Prostate gland (tissue), 2 donors: ENCODE measurements around the gene GON7. TPM values are rescaled to one million over a fixed set of nuclear protein-coding genes. Genes with fewer than 3 reads are reported as not detected.
"Not testable (repeated sequence)": the region's sequence is repeated elsewhere in the genome, so short reads cannot be mapped to it uniquely, and the experiment has no call there.

Experiments used
- DNase-seq: peaks from one replicate; pipeline ENCODE4 v3.0.0-alpha.2; 2019; ENCODE audit warnings: low spot score
- H3K27ac ChIP-seq, 2 donors: fragments of 200-600 bp; sonication (generic); 2 replicates each; pipeline ENCODE4 v1.5.1; 2017 to 2019
- H3K27me3 ChIP-seq: fragments of 200-600 bp; sonication (generic); replicated peaks from 2 replicates; pipeline ENCODE4 v1.5.1; 2019; ENCODE audit not compliant: insufficient read depth
- H3K36me3 ChIP-seq, 2 donors: fragments of 200-600 bp; sonication (generic); 1 replicate in 1 of 2; 2 replicates in 1 of 2; pipeline versions ENCODE4 v1.5.1 to v1.8.1; 2017 to 2019
- H3K4me1 ChIP-seq: fragments of 200-600 bp; sonication (generic); replicated peaks from 2 replicates; pipeline ENCODE4 v1.5.1; 2019
- H3K4me3 ChIP-seq, 2 donors: fragments of 200-600 bp; sonication (generic); 2 replicates each; pipeline ENCODE4 v1.5.1; 2017 to 2019
- H3K9me3 ChIP-seq: fragments of 200-600 bp; sonication (generic); 2 replicates; pipeline ENCODE4 v1.5.1; 2017
- POLR2A ChIP-seq: fragments of 450-650 bp; IDR thresholded peaks from one replicate; pipeline ENCODE4 v1.6.1; 2016; ENCODE audit warnings: antibody characterized with exemption, mild to moderate bottlenecking
- POLR2AphosphoS5 ChIP-seq: sonication (generic); formaldehyde crosslinking; IDR thresholded peaks from one replicate; pipeline ENCODE4 v1.6.1; 2017; ENCODE audit warnings: antibody characterized with exemption
- WGBS: methylation state at CpG from one replicate; pipeline ENCODE4 v1.1.5; 2018; 5-methylcytosine and 5-hydroxymethylcytosine counted together
- intact Hi-C: fragments of 100-400 bp; cut with DNase I; formaldehyde crosslinking; loops from one replicate; pipeline ENCODE4 v1.14.2; 2022
- total RNA-seq, 2 donors: library from RNA; depleted of rRNA; stranded (reverse); fragments of >200 nt; gene quantifications; one replicate each; pipeline ENCODE4 v1.1.0, GENCODE V29; 2016
- TF ChIP-seq, protein P1 (sequence below), 4 experiments: fragments of 200-600 bp in 2 of 4; fragments of 450-650 bp in 2 of 4; sonication (generic) in 2 of 4; IDR thresholded peaks; 1 replicate in 3 of 4; 2 replicates in 1 of 4; pipeline ENCODE4 v1.5.1; 2016 to 2019; ENCODE audit warnings: antibody characterized with exemption in 4 of 4, mild to moderate bottlenecking in 2 of 4, moderate library complexity in 2 of 4

GON7 gene
- total RNA-seq, 2 donors from 2014 or later, result 8.7 to 17.4 TPM

DNA sequence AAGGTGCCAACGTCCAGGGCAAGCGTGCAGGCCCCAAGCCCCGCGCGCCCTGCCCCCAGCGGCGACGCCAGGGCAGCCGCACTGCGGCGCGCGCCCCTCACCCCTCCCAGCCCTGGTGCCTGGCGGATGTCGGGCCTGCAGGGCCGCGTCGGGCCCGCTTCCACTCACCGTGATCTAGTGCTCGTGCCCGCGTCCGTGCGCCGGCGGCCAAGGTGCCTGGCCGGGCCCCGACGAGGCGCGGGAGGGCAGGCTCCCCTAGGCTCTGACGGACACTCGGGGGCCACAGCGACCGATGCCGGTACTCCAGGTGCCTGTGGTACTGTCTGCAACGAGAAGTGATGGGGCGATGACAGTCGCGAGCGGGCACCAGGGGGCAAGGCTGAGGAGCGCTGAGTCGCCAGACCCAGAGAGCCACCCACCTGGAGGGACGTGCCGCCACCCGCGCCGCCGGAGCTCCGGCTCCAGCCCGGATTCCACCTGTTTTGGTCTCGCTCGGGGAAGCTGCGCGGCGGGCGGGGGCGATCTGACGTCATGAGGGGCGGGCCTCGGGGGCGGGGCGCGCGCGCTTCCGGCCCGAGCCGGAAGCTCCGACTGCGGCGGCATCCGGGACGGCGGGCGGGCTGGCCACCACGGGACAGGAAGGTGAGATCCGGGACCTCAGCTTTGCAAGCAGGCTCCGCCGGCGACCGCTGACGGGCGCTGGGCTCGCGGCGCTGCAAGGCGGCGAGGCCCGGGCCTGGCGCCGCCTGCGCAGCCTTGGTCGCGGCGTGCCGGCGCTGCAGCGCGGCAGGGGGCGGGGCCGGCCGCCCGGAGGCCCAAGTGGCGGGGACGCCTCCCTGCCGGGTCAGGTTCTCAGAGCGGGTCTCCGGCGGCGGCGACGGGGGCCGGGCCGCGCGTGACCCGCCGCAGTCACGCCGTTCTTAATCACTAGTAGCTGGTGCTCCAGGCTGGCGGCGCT, 22.2 kb downstream of the GON7 start, which contains the start of the genes LYSET and MOAP1:
LYSET (plus strand) TSS at position 927 of the 958 bp plus-strand sequence. CDS start 89 bp downstream, outside the sequence.
MOAP1 (minus strand) TSS at position 507 of the 958 bp plus-strand sequence. CDS start 655 bp downstream, outside the sequence.
- under 1% methylated on average over 69 of the region's 124 CpGs for WGBS
- peak; percentile 94 for TF ChIP-seq POLR2A
- peak; percentile 79 for TF ChIP-seq POLR2AphosphoS5
- TF ChIP-seq, protein P1, sequence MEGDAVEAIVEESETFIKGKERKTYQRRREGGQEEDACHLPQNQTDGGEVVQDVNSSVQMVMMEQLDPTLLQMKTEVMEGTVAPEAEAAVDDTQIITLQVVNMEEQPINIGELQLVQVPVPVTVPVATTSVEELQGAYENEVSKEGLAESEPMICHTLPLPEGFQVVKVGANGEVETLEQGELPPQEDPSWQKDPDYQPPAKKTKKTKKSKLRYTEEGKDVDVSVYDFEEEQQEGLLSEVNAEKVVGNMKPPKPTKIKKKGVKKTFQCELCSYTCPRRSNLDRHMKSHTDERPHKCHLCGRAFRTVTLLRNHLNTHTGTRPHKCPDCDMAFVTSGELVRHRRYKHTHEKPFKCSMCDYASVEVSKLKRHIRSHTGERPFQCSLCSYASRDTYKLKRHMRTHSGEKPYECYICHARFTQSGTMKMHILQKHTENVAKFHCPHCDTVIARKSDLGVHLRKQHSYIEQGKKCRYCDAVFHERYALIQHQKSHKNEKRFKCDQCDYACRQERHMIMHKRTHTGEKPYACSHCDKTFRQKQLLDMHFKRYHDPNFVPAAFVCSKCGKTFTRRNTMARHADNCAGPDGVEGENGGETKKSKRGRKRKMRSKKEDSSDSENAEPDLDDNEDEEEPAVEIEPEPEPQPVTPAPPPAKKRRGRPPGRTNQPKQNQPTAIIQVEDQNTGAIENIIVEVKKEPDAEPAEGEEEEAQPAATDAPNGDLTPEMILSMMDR (IDR thresholded peaks at IDR 0.05), result peak in 3 of 4 experiments; percentile 9 to 44 (median 28)
- Histone ChIP-seq H3K4me3 (peak within 1 kb of the TSS; percentile 85 to 92), H3K9me3 (no peaks in the 10 kb centered on the region), H3K27me3 (no peaks in the 10 kb centered on the region), H3K4me1 (peaks cover 5% of the 10 kb centered on the region), H3K36me3 (no peaks in the 10 kb centered on the region), H3K27ac (peak within 1 kb of the TSS; percentile 93 to 95)
- peak; percentile 84 for DNase-seq
- intact Hi-C loops, result loop anchor here (5.0 kb wide), 1 partner anchor 67 kb away; the partner anchor contains the start of gene ITPK1

DNA sequence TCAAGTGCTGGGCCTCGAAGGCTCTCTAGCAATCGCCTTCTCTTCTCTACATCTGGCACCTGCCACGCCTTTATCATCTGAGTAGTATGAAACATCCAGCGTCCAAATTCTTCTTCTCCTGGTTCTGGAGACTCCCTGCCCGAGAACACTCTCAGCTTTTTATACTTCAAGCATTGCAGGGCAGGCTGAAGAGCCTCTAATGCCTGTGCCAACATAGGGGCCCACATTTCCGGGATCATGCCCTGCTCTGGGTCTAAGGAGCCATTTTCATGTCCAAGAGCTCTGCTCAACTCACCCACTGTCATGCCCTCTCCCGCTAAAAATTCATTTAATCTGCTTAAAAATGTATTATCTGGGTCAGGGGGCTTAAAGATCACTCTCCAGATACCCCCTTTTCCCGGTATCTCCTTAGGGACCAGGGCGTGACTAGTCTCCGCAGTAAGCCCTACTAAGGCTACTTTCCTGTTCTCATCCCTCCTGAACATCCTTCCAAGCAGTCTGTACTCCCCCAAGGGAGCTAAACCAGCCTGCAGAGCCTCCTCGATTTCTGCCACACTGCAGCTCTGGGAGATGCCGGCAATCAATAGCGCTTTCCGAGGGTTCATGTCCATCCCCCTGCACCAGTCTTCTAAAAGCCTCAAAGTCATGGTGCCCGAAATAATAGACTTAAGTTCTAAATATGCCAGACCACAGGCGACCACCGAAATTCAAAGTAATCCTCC, 23.1 kb downstream of the GON7 start:
- Histone ChIP-seq H3K27me3 (no peaks in the 10 kb centered on the region), H3K27ac (peak overlapping the region; percentile 93 to 95), H3K4me3 (peak overlapping the region; percentile 85 to 92), H3K9me3 (no peaks in the 10 kb centered on the region), H3K36me3 (no peaks in the 10 kb centered on the region), H3K4me1 (peaks cover 5% of the 10 kb centered on the region)
- peak; percentile 7 for DNase-seq
- WGBS, result 44% methylated on average over 17 of the region's 17 CpGs
- TF ChIP-seq POLR2AphosphoS5 (no peak), POLR2A (no peak)
- TF ChIP-seq, protein P1 (IDR thresholded peaks at IDR 0.05), result no peak
- intact Hi-C loops, result loop anchor here (5.0 kb wide), 1 partner anchor 66 kb away; the partner anchor contains the start of gene ITPK1

- Histone ChIP-seq H3K36me3 (no peaks in the 10 kb centered on the region), H3K27ac (no peak overlapping the region), H3K4me1 (no peaks in the 10 kb centered on the region), H3K9me3 (no peaks in the 10 kb centered on the region), H3K27me3 (no peaks in the 10 kb centered on the region), H3K4me3 (no peak overlapping the region)
- DNase-seq, result no peak
- 71% methylated on average over 6 of the region's 6 CpGs for WGBS
- intact Hi-C loops, result no loop called here
- TF ChIP-seq POLR2A, result no peak
- TF ChIP-seq, protein P1 (IDR thresholded peaks at IDR 0.05), result no peak
- no peak for TF ChIP-seq POLR2AphosphoS5
These were observed 31.4 kb downstream of the GON7 start for GRCh38 chr14:93175492-93175891.

GRCh38 chr14:93174731-93175130, 32.1 kb downstream of the GON7 start:
- DNase-seq, intact Hi-C loops, H3K9me3 ChIP-seq, H3K4me1 ChIP-seq, H3K27me3 ChIP-seq, H3K27ac ChIP-seq, H3K4me3 ChIP-seq, H3K36me3 ChIP-seq: not testable (repeated sequence)
- 54% methylated on average over 5 of the region's 5 CpGs for WGBS

DNA sequence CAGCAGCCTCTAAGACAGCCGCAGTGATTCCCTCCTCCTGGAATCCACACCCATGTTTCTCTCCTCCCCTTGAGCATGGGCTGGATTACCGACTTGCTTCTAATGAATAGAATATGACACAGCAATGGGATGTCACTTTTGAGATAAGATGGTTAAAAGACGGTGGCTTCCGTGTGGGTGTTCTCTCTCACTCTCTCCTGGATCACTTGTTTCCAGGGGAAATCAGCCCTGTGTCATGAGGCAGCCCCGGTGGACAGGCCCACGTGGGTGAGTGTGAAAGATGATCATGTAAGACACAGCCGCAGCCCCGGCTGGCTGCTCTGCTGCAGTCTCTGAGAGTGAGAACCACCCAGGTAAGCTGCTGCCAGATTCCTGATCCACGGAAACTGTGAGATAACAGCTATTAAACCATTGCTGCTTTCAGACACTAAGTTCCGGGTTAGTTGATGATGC, 32.9 kb downstream of the GON7 start:
- Histone ChIP-seq H3K27me3 (no peaks in the 10 kb centered on the region), H3K9me3 (no peaks in the 10 kb centered on the region), H3K36me3 (no peaks in the 10 kb centered on the region), H3K4me3 (no peak overlapping the region), H3K27ac (no peak overlapping the region), H3K4me1 (no peaks in the 10 kb centered on the region)
- 16% methylated on average over 10 of the region's 10 CpGs for WGBS
- no peak for DNase-seq
- intact Hi-C loops, result no loop called here
- TF ChIP-seq, protein P1 (IDR thresholded peaks at IDR 0.05), result no peak
- no peak for TF ChIP-seq POLR2A
- no peak for TF ChIP-seq POLR2AphosphoS5
